Tibial artery (tissue), 4 donors: ENCODE results near the gene CACNA1I.
A peak's percentile ranks its signal among the peaks of the same experiment; 100 is the strongest.

Experiments used
- DNase-seq, 2 donors: peaks; one replicate each; pipeline ENCODE4 v3.0.0-alpha.2; 2019
- H3K27ac ChIP-seq, 2 donors: fragments of 200-600 bp; sonication (generic) in 1 of 2; 1 replicate in 1 of 2; 2 replicates in 1 of 2; pipeline ENCODE4 v1.5.1; 2018 to 2019; ENCODE audit warnings: mild to moderate bottlenecking in 1 of 2
- H3K27me3 ChIP-seq, 2 donors: fragments of 200-600 bp; sonication (generic) in 1 of 2; one replicate each; pipeline versions ENCODE4 v1.5.1 to v1.6.0; 2016 to 2019
- H3K36me3 ChIP-seq, 3 donors: fragments of 200-600 bp; sonication (generic) in 2 of 3; one replicate each; pipeline ENCODE4 v1.5.1; 2016 to 2019; ENCODE audit warnings: mild to moderate bottlenecking in 2 of 3
- H3K4me1 ChIP-seq, 4 donors: fragments of 200-600 bp; sonication (generic) in 2 of 4; 1 replicate in 3 of 4; 2 replicates in 1 of 4; pipeline ENCODE4 v1.5.1; 2016 to 2019
- H3K4me3 ChIP-seq, 2 donors: fragments of 200-600 bp; sonication (generic) in 1 of 2; 1 replicate in 1 of 2; 2 replicates in 1 of 2; pipeline ENCODE4 v1.5.1; 2018 to 2019; ENCODE audit warnings: mild to moderate bottlenecking in 2 of 2
- H3K9me3 ChIP-seq, 3 donors: fragments of 200-600 bp; sonication (generic) in 1 of 3; one replicate each; pipeline ENCODE4 v1.5.1; 2016 to 2019
- intact Hi-C: fragments of 100-400 bp; cut with DNase I; formaldehyde crosslinking; loops from one replicate; pipeline ENCODE4 v1.15.0; 2023; ENCODE audit warnings: low total_unique reads
- TF ChIP-seq, protein P1 (sequence below), 2 experiments: fragments of 200-600 bp in 1 of 2; fragments of 450-650 bp in 1 of 2; IDR thresholded peaks; one replicate each; pipeline ENCODE4 v1.5.1; 2017 to 2019; ENCODE audit warnings: antibody characterized with exemption in 2 of 2, mild to moderate bottlenecking in 1 of 2, moderate library complexity in 1 of 2

CACNA1I gene

DNA sequence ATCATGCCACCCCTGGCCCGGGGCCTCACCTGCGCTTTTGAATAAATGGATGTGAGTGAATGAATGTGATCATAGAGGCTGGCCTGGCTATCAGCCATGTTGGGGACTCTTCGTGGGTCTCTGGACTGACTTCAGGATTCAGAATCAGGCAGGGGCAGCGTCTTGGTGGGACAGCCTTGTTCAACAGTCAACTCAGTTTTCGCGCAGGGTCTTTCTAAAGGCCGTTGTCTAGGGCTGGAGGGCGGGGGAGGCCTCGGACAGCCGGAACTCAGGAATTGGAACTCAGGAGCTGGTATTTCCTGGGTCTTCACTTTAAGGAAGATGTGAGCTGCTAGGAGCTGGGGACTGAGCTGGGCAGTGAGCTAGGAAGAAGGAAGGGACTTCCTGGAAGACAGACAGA is 146.0 kb downstream of the CACNA1I start:
- Histone ChIP-seq H3K4me3 (no peak overlapping the region), H3K4me1 (no peaks in the 10 kb centered on the region), H3K27ac (no peak overlapping the region), H3K36me3 (no peaks in the 10 kb centered on the region), H3K27me3 (peaks cover 0 to 53% of the 10 kb centered on the region in 2 donors), H3K9me3 (no peaks in the 10 kb centered on the region)
- TF ChIP-seq, protein P1, sequence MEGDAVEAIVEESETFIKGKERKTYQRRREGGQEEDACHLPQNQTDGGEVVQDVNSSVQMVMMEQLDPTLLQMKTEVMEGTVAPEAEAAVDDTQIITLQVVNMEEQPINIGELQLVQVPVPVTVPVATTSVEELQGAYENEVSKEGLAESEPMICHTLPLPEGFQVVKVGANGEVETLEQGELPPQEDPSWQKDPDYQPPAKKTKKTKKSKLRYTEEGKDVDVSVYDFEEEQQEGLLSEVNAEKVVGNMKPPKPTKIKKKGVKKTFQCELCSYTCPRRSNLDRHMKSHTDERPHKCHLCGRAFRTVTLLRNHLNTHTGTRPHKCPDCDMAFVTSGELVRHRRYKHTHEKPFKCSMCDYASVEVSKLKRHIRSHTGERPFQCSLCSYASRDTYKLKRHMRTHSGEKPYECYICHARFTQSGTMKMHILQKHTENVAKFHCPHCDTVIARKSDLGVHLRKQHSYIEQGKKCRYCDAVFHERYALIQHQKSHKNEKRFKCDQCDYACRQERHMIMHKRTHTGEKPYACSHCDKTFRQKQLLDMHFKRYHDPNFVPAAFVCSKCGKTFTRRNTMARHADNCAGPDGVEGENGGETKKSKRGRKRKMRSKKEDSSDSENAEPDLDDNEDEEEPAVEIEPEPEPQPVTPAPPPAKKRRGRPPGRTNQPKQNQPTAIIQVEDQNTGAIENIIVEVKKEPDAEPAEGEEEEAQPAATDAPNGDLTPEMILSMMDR (IDR thresholded peaks at IDR 0.05): no peak
- peak in 1 of 2 donors; percentile 43 for DNase-seq
- intact Hi-C loops: no loop called here

DNA sequence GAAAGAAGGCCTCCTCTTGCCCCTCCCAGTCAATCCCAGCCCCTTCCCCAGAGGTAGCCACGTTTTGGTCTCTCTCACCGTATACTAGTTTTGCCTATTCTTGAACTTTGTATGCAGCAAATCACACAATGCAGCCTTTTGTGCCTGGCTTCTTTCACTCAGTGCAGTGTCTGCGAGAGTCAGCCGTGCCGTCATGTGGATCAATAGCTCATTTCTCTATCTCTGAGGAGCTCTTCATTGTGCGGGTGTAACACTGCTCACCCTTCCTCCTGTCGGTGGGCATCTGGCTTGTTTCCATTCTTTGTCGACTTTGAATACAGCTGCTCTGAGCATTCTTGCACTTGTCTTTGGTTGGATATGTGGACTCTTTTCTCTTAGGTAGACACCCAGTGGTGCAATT is 146.5 kb downstream of the CACNA1I start:
- H3K4me3 ChIP-seq: no peak overlapping the region
- H3K4me1 ChIP-seq: no peaks in the 10 kb centered on the region
- TF ChIP-seq, protein P1 (IDR thresholded peaks at IDR 0.05): no peak
- intact Hi-C loops: no loop called here
- H3K27ac ChIP-seq: no peak overlapping the region
- DNase-seq: peak in 1 of 2 donors; percentile 38
- peaks cover 0 to 53% of the 10 kb centered on the region in 2 donors for H3K27me3 ChIP-seq
- H3K36me3 ChIP-seq: no peaks in the 10 kb centered on the region
- H3K9me3 ChIP-seq: no peaks in the 10 kb centered on the region

DNA sequence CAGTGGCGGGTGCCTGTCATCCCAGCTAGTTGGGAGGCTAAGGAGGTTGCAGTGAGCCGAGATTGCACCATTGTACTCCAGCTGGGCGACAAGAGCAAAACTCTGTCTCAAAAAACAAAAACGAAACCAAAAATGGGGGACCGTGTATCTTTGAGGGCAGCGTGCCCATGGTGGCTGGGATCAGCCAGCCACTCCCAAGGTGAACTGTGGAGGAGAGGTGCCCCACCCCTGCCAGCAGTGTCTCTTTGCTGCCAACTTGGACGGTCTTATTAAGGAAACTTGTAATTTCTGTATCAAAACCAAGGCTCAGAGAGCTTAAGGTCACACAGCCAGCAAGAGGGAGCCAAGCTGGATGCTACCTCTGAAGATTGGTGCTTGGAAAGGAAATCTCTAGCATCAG is 147.7 kb downstream of the CACNA1I start:
- H3K4me1 ChIP-seq: no peaks in the 10 kb centered on the region
- intact Hi-C loops: no loop called here
- no peaks in the 10 kb centered on the region for H3K36me3 ChIP-seq
- DNase-seq: peak in 1 of 2 donors; percentile 17
- no peaks in the 10 kb centered on the region for H3K9me3 ChIP-seq
- TF ChIP-seq, protein P1 (IDR thresholded peaks at IDR 0.05): no peak
- H3K27me3 ChIP-seq: peaks cover 0 to 42% of the 10 kb centered on the region in 2 donors
- H3K27ac ChIP-seq: no peak overlapping the region
- H3K4me3 ChIP-seq: no peak overlapping the region

DNA sequence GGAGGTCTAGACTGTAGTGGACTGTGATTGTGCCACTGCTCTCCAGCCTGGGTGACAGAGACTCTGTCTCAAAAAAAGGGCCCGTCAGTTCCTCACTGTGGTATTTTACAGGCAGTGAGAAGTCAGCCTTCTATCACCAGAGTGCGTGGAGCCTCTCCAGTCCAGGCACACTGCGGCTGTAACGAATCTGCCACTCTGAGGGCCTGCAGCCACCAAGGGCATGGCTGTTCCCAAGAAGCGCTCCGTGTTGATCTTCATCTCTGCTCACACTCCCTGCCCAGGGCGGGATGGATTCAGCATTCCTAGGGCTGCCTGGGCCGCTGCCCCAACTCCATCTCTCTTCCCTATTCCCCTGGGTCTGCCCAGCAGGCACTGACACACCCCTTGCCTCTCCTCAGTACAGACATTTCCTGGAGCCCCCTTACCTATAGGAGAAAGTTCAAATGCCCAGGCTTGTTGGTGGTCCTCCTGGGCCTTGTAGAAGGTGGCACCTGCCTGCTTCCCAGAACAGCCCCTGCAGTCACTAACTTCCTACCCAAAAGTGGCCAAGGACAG is 148.4 kb downstream of the CACNA1I start:
- no peak overlapping the region for H3K27ac ChIP-seq
- no peaks in the 10 kb centered on the region for H3K9me3 ChIP-seq
- intact Hi-C loops: no loop called here
- no peaks in the 10 kb centered on the region for H3K4me1 ChIP-seq
- peak in 1 of 2 donors; percentile 43 for DNase-seq
- TF ChIP-seq, protein P1 (IDR thresholded peaks at IDR 0.05): no peak
- H3K4me3 ChIP-seq: no peak overlapping the region
- H3K27me3 ChIP-seq: peaks cover 0 to 40% of the 10 kb centered on the region in 2 donors
- H3K36me3 ChIP-seq: no peaks in the 10 kb centered on the region

DNA sequence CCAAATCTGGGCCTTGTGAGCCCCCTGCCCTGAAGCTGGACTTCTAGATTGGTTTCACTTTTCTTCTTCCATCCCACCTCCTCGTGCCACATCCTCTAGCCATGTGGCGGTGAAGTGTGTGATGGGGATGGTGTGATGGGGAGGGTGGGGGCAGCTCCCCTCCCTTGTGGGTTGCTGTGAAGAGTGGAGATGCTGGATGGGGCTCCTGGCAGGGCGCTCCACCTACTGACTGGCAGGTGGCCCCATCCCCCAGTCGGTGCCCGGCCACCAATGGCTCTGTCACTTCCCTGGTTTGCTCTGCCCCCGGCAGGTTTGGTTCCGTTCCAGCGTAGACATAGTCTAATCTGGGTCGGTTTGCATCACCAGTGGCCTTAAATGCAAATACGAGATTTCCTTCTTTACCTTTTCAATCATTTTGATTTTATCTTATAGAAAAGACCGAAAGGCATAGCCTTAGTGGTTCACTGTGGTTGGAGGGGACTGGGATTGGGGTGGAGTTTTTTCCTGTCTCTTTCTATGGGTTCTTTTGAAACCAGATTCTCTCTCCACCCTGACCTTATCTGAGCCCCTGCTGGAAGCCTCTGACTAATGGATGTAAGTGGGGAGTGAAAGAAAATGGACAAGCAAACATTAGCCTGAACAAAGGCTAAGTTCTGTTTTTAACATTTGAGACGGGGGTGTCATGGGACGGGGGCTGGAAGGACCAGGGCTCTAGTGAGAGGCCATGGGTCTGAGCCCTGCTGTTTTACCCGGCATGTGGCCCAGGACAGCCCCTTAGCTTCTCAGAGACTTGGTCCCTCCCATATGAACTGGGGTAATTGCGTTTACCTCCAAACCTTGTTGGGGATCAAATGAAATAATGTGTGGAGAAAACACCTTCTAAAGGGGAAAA is 149.3 kb downstream of the CACNA1I start:
- Histone ChIP-seq H3K27me3 (peaks cover 0 to 42% of the 10 kb centered on the region in 2 donors), H3K9me3 (no peaks in the 10 kb centered on the region), H3K4me1 (no peaks in the 10 kb centered on the region), H3K4me3 (no peak overlapping the region), H3K27ac (no peak overlapping the region), H3K36me3 (no peaks in the 10 kb centered on the region)
- TF ChIP-seq, protein P1 (IDR thresholded peaks at IDR 0.05): no peak
- DNase-seq: peak in 1 of 2 donors; percentile 29
- intact Hi-C loops: no loop called here
